SK-N-SH treated with all-trans-retinoic acid at 6 μM for 48 hours (cell line): Measurements from ENCODE around the gene PTCD3.

Experiments
- BACH2 ChIP-seq: fragments of 250-450 bp; sonication (Bioruptor Pico); IDR thresholded peaks from 2 replicates; pipeline ENCODE4 v1.9.0; 2021; ENCODE audit warnings: mild to moderate bottlenecking, borderline replicate concordance
- ISL1 ChIP-seq: fragments of 250-450 bp; sonication (Bioruptor Pico); IDR thresholded peaks from 2 replicates; pipeline ENCODE4 v2.1.2; 2022; ENCODE audit warnings: mild to moderate bottlenecking, moderate library complexity
- PATZ1 ChIP-seq: fragments of 250-450 bp; sonication (Bioruptor Pico); IDR thresholded peaks from 2 replicates; pipeline ENCODE4 v1.8.0; 2020; ENCODE audit warnings: mild to moderate bottlenecking, moderate library complexity, borderline replicate concordance
- PPARA ChIP-seq: fragments of 250-450 bp; sonication (Bioruptor Pico); IDR thresholded peaks from 2 replicates; pipeline ENCODE4 v1.5.0; 2020; ENCODE audit warnings: mild to moderate bottlenecking, borderline replicate concordance
- RARB ChIP-seq: fragments of 250-450 bp; sonication (Bioruptor Pico); IDR thresholded peaks from 2 replicates; pipeline ENCODE4 v1.8.0; 2021; ENCODE audit warnings: mild to moderate bottlenecking, moderate library complexity
- TCF4 ChIP-seq: fragments of 250-450 bp; sonication (Bioruptor Pico); IDR thresholded peaks from 2 replicates; pipeline ENCODE4 v1.8.0; 2021; ENCODE audit warnings: mild to moderate bottlenecking, moderate library complexity, borderline replicate concordance
- TOX ChIP-seq: fragments of 250-450 bp; sonication (Bioruptor Pico); IDR thresholded peaks from 2 replicates; pipeline ENCODE4 v1.8.0; 2021; ENCODE audit warnings: mild to moderate bottlenecking, moderate library complexity, borderline replicate concordance
- ZC3H10 ChIP-seq: fragments of 250-450 bp; sonication (Bioruptor Pico); IDR thresholded peaks from 2 replicates; pipeline ENCODE4 v1.5.1; 2021; ENCODE audit warnings: mild to moderate bottlenecking, moderate library complexity
- ZFP3 ChIP-seq: fragments of 250-450 bp; sonication (Bioruptor Pico); IDR thresholded peaks from 2 replicates; pipeline ENCODE4 v1.5.0; 2020; ENCODE audit warnings: mild to moderate bottlenecking, moderate library complexity
- TF ChIP-seq, protein P1 (sequence below): fragments of 250-450 bp; sonication (Bioruptor Pico); IDR thresholded peaks from 2 replicates; pipeline ENCODE4 v1.5.0; 2020; ENCODE audit warnings: mild to moderate bottlenecking, moderate library complexity
- TF ChIP-seq, protein P2 (sequence below): fragments of 250-450 bp; sonication (Bioruptor Pico); IDR thresholded peaks from 2 replicates; pipeline ENCODE4 v1.8.0; 2021; ENCODE audit warnings: low read depth, mild to moderate bottlenecking, moderate library complexity, borderline replicate concordance
- TF ChIP-seq, protein P3 (sequence below): fragments of 250-450 bp; sonication (Bioruptor Pico); IDR thresholded peaks from 2 replicates; pipeline ENCODE4 v1.5.1; 2020; ENCODE audit warnings: low read depth, mild to moderate bottlenecking, moderate library complexity
- TF ChIP-seq, protein P4 (sequence below): fragments of 250-450 bp; sonication (Bioruptor Pico); IDR thresholded peaks from 2 replicates; pipeline ENCODE4 v1.5.1; 2021; ENCODE audit warnings: mild to moderate bottlenecking, moderate library complexity

- TF ChIP-seq, protein P1, sequence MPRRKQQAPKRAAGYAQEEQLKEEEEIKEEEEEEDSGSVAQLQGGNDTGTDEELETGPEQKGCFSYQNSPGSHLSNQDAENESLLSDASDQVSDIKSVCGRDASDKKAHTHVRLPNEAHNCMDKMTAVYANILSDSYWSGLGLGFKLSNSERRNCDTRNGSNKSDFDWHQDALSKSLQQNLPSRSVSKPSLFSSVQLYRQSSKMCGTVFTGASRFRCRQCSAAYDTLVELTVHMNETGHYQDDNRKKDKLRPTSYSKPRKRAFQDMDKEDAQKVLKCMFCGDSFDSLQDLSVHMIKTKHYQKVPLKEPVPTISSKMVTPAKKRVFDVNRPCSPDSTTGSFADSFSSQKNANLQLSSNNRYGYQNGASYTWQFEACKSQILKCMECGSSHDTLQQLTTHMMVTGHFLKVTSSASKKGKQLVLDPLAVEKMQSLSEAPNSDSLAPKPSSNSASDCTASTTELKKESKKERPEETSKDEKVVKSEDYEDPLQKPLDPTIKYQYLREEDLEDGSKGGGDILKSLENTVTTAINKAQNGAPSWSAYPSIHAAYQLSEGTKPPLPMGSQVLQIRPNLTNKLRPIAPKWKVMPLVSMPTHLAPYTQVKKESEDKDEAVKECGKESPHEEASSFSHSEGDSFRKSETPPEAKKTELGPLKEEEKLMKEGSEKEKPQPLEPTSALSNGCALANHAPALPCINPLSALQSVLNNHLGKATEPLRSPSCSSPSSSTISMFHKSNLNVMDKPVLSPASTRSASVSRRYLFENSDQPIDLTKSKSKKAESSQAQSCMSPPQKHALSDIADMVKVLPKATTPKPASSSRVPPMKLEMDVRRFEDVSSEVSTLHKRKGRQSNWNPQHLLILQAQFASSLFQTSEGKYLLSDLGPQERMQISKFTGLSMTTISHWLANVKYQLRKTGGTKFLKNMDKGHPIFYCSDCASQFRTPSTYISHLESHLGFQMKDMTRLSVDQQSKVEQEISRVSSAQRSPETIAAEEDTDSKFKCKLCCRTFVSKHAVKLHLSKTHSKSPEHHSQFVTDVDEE (CRISPR knock-in tag) = no peak
- TF ChIP-seq ZC3H10 = no peak
- no peak for TF ChIP-seq RARB
- no peak for TF ChIP-seq BACH2 (CRISPR knock-in tag)
- no peak for TF ChIP-seq PATZ1 (CRISPR knock-in tag)
- TF ChIP-seq TCF4 (CRISPR knock-in tag) = no peak
- no peak for TF ChIP-seq ISL1 (CRISPR knock-in tag)
- TF ChIP-seq, protein P2, sequence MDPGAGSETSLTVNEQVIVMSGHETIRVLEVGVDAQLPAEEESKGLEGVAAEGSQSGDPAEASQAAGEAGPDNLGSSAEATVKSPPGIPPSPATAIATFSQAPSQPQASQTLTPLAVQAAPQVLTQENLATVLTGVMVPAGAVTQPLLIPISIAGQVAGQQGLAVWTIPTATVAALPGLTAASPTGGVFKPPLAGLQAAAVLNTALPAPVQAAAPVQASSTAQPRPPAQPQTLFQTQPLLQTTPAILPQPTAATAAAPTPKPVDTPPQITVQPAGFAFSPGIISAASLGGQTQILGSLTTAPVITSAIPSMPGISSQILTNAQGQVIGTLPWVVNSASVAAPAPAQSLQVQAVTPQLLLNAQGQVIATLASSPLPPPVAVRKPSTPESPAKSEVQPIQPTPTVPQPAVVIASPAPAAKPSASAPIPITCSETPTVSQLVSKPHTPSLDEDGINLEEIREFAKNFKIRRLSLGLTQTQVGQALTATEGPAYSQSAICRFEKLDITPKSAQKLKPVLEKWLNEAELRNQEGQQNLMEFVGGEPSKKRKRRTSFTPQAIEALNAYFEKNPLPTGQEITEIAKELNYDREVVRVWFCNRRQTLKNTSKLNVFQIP (CRISPR knock-in tag) = no peak
- TF ChIP-seq, protein P3, sequence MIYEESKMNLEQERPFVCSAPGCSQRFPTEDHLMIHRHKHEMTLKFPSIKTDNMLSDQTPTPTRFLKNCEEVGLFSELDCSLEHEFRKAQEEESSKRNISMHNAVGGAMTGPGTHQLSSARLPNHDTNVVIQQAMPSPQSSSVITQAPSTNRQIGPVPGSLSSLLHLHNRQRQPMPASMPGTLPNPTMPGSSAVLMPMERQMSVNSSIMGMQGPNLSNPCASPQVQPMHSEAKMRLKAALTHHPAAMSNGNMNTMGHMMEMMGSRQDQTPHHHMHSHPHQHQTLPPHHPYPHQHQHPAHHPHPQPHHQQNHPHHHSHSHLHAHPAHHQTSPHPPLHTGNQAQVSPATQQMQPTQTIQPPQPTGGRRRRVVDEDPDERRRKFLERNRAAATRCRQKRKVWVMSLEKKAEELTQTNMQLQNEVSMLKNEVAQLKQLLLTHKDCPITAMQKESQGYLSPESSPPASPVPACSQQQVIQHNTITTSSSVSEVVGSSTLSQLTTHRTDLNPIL (CRISPR knock-in tag) = no peak
- no peak for TF ChIP-seq ZFP3
- TF ChIP-seq PPARA (CRISPR knock-in tag) = no peak
- TF ChIP-seq TOX (CRISPR knock-in tag) = no peak
- TF ChIP-seq, protein P4, sequence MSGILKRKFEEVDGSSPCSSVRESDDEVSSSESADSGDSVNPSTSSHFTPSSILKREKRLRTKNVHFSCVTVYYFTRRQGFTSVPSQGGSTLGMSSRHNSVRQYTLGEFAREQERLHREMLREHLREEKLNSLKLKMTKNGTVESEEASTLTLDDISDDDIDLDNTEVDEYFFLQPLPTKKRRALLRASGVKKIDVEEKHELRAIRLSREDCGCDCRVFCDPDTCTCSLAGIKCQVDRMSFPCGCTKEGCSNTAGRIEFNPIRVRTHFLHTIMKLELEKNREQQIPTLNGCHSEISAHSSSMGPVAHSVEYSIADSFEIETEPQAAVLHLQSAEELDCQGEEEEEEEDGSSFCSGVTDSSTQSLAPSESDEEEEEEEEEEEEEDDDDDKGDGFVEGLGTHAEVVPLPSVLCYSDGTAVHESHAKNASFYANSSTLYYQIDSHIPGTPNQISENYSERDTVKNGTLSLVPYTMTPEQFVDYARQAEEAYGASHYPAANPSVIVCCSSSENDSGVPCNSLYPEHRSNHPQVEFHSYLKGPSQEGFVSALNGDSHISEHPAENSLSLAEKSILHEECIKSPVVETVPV = no peak
Observed at GRCh38 chr2:86078774-86079545, 27.1 kb upstream of the PTCD3 start.
